K562 (cell line): ENCODE data around the gene PCNX3. TPM values are rescaled to one million over a fixed set of nuclear protein-coding genes. Genes with fewer than 3 reads are reported as not detected.
A peak's percentile ranks its signal among the peaks of the same experiment; 100 is the strongest.

ENCODE experiments used
- HDAC1 ChIP-seq, 2 experiments: fragments of 450-650 bp; IDR thresholded peaks; 2 replicates each; pipeline ENCODE4 v1.6.1; 2016 to 2017; ENCODE audit warnings: inconsistent platforms in 1 of 2, mild to moderate bottlenecking in 1 of 2, moderate library complexity in 1 of 2
- HIVEP1 ChIP-seq: fragments of 250-450 bp; sonication (Bioruptor Pico); IDR thresholded peaks from 2 replicates; pipeline ENCODE4 v1.4.0; 2020; ENCODE audit warnings: mild to moderate bottlenecking
- KLF13 ChIP-seq: fragments of 450-650 bp; IDR thresholded peaks from 2 replicates; pipeline ENCODE4 v1.6.1; 2016; ENCODE audit warnings: missing genetic modification characterization, low read depth, mild to moderate bottlenecking, missing compliant biosample characterization, moderate library complexity, borderline replicate concordance
- POU5F1 ChIP-seq: fragments of 150-350 bp; IDR thresholded peaks from 2 replicates; pipeline ENCODE4 v1.6.1; 2014; ENCODE audit warnings: borderline replicate concordance, low read length, low read depth, mild to moderate bottlenecking; ENCODE audit not compliant: partially characterized antibody
- RAD21 ChIP-seq, 2 experiments: fragments of 250-450 bp in 1 of 2; fragments of 450-650 bp in 1 of 2; sonication (Bioruptor Pico) in 1 of 2; formaldehyde crosslinking in 1 of 2; IDR thresholded peaks in 1 of 2; conservative IDR thresholded peaks in 1 of 2; 2 replicates each; pipeline versions ENCODE4 v1.4.0 to v1.8.0; 2020 to 2022; ENCODE audit warnings: mild to moderate bottlenecking in 2 of 2, moderate library complexity in 1 of 2
- RREB1 ChIP-seq: fragments of 250-450 bp; sonication (Bioruptor Pico); IDR thresholded peaks from 2 replicates; pipeline ENCODE4 v1.4.0; 2020
- SREBF2 ChIP-seq: sonication (generic); formaldehyde crosslinking; IDR thresholded peaks from 2 replicates; pipeline ENCODE4 v1.4.0; 2020; ENCODE audit warnings: mild to moderate bottlenecking, missing genetic modification reagents
- TARDBP ChIP-seq: fragments of 450-650 bp; IDR thresholded peaks from 2 replicates; pipeline ENCODE4 v1.6.1; 2016
- U2AF2 ChIP-seq: fragments of 200-400 bp; formaldehyde crosslinking; optimal IDR thresholded peaks from 2 replicates; pipeline ENCODE3; 2017; ENCODE audit warnings: low read depth, mild to moderate bottlenecking, low read length
- ZBTB40 ChIP-seq, 2 experiments: fragments of 450-650 bp in 1 of 2; sonication (generic) in 1 of 2; formaldehyde crosslinking in 1 of 2; IDR thresholded peaks; 2 replicates each; pipeline versions ENCODE4 v1.7.1 to v1.9.0; 2016 to 2022; ENCODE audit warnings: inconsistent platforms in 1 of 2, mild to moderate bottlenecking in 1 of 2, missing genetic modification reagents in 1 of 2
- polyA plus RNA-seq, 8 experiments: library from polyadenylated mRNA; depleted of rRNA in 4 of 8; stranded (reverse) in 5 of 8; unstranded in 3 of 8; fragments of >200 nt; fragmentation: Nextera tagmentation in 2 of 8; fragmentation: Illumina TruSeq in 1 of 8; extraction: Ambion mirVana in 2 of 8; extraction: Trizol in 1 of 8; gene quantifications; 2 replicates each; pipeline versions ENCODE4 v1.2.1 to v1.2.3, GENCODE V29; 2011 to 2014; ENCODE audit warnings: inconsistent platforms in 1 of 8, missing spikeins in 1 of 8
- total RNA-seq, 7 experiments: library from RNA; depleted of rRNA in 6 of 7; stranded (reverse); fragments of >200 nt in 6 of 7; fragmentation: Illumina TruSeq in 2 of 7; extraction: Trizol in 2 of 7; gene quantifications; 2 replicates each; pipeline versions ENCODE4 v1.2.1 to v1.2.3, GENCODE V29; 2011 to 2021; ENCODE audit warnings: low replicate concordance in 1 of 7

Gene PCNX3
- total and polyA plus RNA-seq, 9 of the 15 experiments (the other 6 are each of a cell fraction or from before 2014, with no cell fraction given) = 0.11 to 47.8 (median 12.8) TPM

GRCh38 chr11:65615229-65615949 lies at the start of gene PCNX3 (continued):
- TF ChIP-seq ZBTB40 (IDR thresholded peaks at IDR 0.05) (peak; percentile 96), ZBTB40 (CRISPR knock-in tag; IDR thresholded peaks at IDR 0.05) (no peak), SREBF2 (CRISPR knock-in tag) (no peak), RAD21 (CRISPR knock-in tag; conservative IDR thresholded peaks at IDR 0.05 in 1 of 2, IDR thresholded peaks at IDR 0.05 in 1 of 2) (no peak), HDAC1 (IDR thresholded peaks at IDR 0.05) (peak in 1 of 2 experiments; percentile 87; a peak in 1 of 4 replicates), U2AF2 (no peak), POU5F1 (no peak), TARDBP (no peak), RREB1 (peak; percentile 65; the same call in 1 of the 2 replicates), KLF13 (peak; percentile 85; the same call in 1 of the 2 replicates), HIVEP1 (CRISPR knock-in tag) (0 out of 2 replicates have a peak, but pooled peaks have one; percentile 20)
